Neural progenitor cell (in vitro differentiated cells): ENCODE results near the gene GEMIN5. TPM values are rescaled to one million over a fixed set of nuclear protein-coding genes. Genes with fewer than 3 reads are reported as not detected.

ENCODE experiments used
- DNase-seq: peaks from one replicate; pipeline ENCODE4 v3.0.0-alpha.2; 2016; ENCODE audit warnings: low spot score
- H2AFZ ChIP-seq: fragments of 200-600 bp; sonication (generic); replicated peaks from 2 replicates; pipeline ENCODE4 v1.6.1; 2016; ENCODE audit warnings: antibody characterized with exemption
- H3F3A ChIP-seq: fragments of 200-600 bp; sonication (generic); 2 replicates; pipeline ENCODE4 v1.6.1; 2016; ENCODE audit warnings: antibody characterized with exemption, low read depth
- H3K27ac ChIP-seq: fragments of 200-600 bp; sonication (generic); 2 replicates; pipeline ENCODE4 v1.5.1; 2016; ENCODE audit warnings: mild to moderate bottlenecking
- H3K27me3 ChIP-seq: fragments of 200-600 bp; sonication (generic); 2 replicates; pipeline ENCODE4 v1.6.1; 2016; ENCODE audit warnings: mild to moderate bottlenecking, moderate library complexity
- H3K36me3 ChIP-seq: fragments of 200-600 bp; sonication (generic); 2 replicates; pipeline ENCODE4 v1.5.1; 2016
- H3K4me1 ChIP-seq: fragments of 200-600 bp; sonication (generic); 2 replicates; pipeline ENCODE4 v1.6.1; 2016; ENCODE audit warnings: mixed run types
- H3K4me2 ChIP-seq: fragments of 200-600 bp; sonication (generic); 2 replicates; pipeline ENCODE4 v1.6.1; 2016
- H3K4me3 ChIP-seq: fragments of 200-600 bp; sonication (generic); 2 replicates; pipeline ENCODE4 v1.5.1; 2016
- H3K79me2 ChIP-seq: fragments of 200-600 bp; sonication (generic); 2 replicates; pipeline ENCODE4 v1.6.1; 2016; ENCODE audit warnings: low read depth
- H3K9ac ChIP-seq: fragments of 200-600 bp; sonication (generic); 2 replicates; pipeline ENCODE4 v1.6.1; 2016
- H3K9me3 ChIP-seq: fragments of 200-600 bp; sonication (generic); 2 replicates; pipeline ENCODE4 v1.5.1; 2016; ENCODE audit warnings: low read depth
- H4K20me1 ChIP-seq: fragments of 200-600 bp; sonication (generic); 2 replicates; pipeline ENCODE4 v1.6.1; 2016; ENCODE audit warnings: low read depth
- H3K27ac Mint-ChIP-seq: 3 replicates; pipeline ENCODE4 v1.8.0; 2021; ENCODE audit warnings: mixed read lengths
- H3K27me3 Mint-ChIP-seq: 2 replicates; pipeline ENCODE4 v1.8.0; 2022; ENCODE audit warnings: low read depth, mild to moderate bottlenecking, inconsistent platforms, moderate library complexity, mixed read lengths; ENCODE audit not compliant: insufficient read depth
- H3K36me3 Mint-ChIP-seq: 3 replicates; pipeline ENCODE4 v1.8.0; 2021; ENCODE audit warnings: mixed read lengths
- H3K4me1 Mint-ChIP-seq: 3 replicates; pipeline ENCODE4 v1.8.0; 2021; ENCODE audit warnings: mixed read lengths
- H3K4me3 Mint-ChIP-seq: 3 replicates; pipeline ENCODE4 v1.8.0; 2021; ENCODE audit warnings: mild to moderate bottlenecking, moderate library complexity, mixed read lengths
- H3K9me3 Mint-ChIP-seq: 3 replicates; pipeline ENCODE4 v1.8.0; 2020; ENCODE audit warnings: mixed read lengths
- EZH2 ChIP-seq: fragments of 200-600 bp; sonication (generic); IDR thresholded peaks from 2 replicates; pipeline ENCODE4 v1.6.1; 2017; ENCODE audit warnings: antibody characterized with exemption, mild to moderate bottlenecking, moderate library complexity
- EZH2phosphoT487 ChIP-seq: fragments of 200-600 bp; sonication (generic); IDR thresholded peaks from 2 replicates; pipeline ENCODE4 v1.6.1; 2017; ENCODE audit warnings: antibody characterized with exemption
- total RNA-seq: library from RNA; depleted of rRNA; stranded (reverse); fragments of >200 nt; gene quantifications from 2 replicates; pipeline ENCODE4 v1.2.3, GENCODE V29; 2015; ENCODE audit warnings: low replicate concordance
- TF ChIP-seq, protein P1 (sequence below): fragments of 200-600 bp; sonication (generic); IDR thresholded peaks from 2 replicates; pipeline ENCODE4 v1.5.1; 2017; ENCODE audit warnings: antibody characterized with exemption, mild to moderate bottlenecking

Gene GEMIN5
- total RNA-seq, 1 donor from 2014 or later = 18.5 TPM

DNA sequence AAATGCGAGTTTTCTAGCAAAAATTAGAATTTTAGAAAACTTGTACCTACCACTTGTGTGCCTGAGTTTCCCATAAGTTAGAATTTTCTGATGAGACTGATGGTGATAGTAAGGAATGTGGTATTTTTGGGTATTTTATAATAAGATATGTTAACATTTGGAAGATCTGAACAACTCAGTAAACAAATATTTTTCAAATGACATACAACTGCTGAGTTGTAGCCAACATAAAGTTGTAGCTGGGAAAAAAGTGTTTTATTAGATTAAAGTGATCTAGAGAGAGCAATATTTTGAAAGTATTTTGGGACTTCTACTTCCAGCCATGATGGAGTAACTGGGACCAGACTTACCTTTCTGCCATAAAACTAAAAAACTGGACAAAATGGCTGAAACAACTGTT is 37.9 kb downstream of the GEMIN5 start:
- TF ChIP-seq EZH2phosphoT487 (no peak), EZH2 (no peak)
- TF ChIP-seq, protein P1, sequence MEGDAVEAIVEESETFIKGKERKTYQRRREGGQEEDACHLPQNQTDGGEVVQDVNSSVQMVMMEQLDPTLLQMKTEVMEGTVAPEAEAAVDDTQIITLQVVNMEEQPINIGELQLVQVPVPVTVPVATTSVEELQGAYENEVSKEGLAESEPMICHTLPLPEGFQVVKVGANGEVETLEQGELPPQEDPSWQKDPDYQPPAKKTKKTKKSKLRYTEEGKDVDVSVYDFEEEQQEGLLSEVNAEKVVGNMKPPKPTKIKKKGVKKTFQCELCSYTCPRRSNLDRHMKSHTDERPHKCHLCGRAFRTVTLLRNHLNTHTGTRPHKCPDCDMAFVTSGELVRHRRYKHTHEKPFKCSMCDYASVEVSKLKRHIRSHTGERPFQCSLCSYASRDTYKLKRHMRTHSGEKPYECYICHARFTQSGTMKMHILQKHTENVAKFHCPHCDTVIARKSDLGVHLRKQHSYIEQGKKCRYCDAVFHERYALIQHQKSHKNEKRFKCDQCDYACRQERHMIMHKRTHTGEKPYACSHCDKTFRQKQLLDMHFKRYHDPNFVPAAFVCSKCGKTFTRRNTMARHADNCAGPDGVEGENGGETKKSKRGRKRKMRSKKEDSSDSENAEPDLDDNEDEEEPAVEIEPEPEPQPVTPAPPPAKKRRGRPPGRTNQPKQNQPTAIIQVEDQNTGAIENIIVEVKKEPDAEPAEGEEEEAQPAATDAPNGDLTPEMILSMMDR = no peak
- Histone ChIP-seq H3K36me3 (peaks cover 28% of the 10 kb centered on the region), H3K4me1 (no peaks in the 10 kb centered on the region), H3K4me2 (no peak overlapping the region), H4K20me1 (no peaks in the 10 kb centered on the region), H3K27ac (no peak overlapping the region), H2AFZ (no peak overlapping the region), H3K4me3 (no peak overlapping the region), H3K79me2 (no peaks in the 10 kb centered on the region), H3K27me3 (no peaks in the 10 kb centered on the region), H3F3A (no peaks in the 10 kb centered on the region), H3K9me3 (no peaks in the 10 kb centered on the region), H3K9ac (no peak overlapping the region)
- no peak for DNase-seq
- Mint-ChIP-seq H3K27me3 (no peaks in the 10 kb centered on the region), H3K9me3 (no peaks in the 10 kb centered on the region), H3K4me1 (no peaks in the 10 kb centered on the region), H3K36me3 (peaks cover 26% of the 10 kb centered on the region), H3K27ac (no peak overlapping the region), H3K4me3 (no peak overlapping the region)

DNA sequence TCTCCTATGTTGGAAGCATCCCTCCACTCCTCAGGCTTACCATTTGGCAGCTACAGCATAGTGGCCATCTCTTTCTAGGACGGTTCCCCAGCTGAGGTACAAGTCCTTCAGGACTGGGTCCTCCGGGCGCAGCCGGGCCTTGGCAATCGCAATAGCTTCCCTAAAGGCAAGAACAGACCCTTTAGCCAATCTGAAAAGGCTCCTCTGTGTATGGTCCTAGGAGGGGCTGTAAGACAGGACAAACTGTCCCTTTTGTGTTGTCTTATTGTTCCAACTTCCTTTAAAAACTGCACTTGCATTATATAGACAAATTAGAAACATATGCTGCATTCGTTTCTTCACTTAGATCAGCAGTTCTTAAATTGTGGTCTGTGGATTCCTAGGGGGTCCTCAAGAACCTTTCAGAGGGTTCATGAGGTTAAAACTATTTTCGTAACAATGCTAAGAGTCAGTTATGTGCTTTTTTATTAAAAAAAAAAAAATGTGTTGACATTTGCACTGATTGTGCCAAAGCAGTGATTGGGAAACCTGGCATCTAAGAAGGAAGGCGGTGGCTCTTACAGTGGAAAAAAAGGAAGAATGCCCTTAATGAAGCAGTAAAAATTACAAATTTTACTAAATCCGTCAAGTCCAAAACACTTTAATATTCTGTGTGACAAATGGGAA is 38.7 kb downstream of the GEMIN5 start:
- H3K4me1 Mint-ChIP-seq = no peaks in the 10 kb centered on the region
- peaks cover 24% of the 10 kb centered on the region for H3K36me3 ChIP-seq
- no peak overlapping the region for H3K27ac ChIP-seq
- no peak overlapping the region for H3K4me3 ChIP-seq
- no peak overlapping the region for H3K4me2 ChIP-seq
- H3K27me3 ChIP-seq = no peaks in the 10 kb centered on the region
- no peaks in the 10 kb centered on the region for H3K9me3 Mint-ChIP-seq
- DNase-seq = no peak
- no peak overlapping the region for H3K9ac ChIP-seq
- TF ChIP-seq EZH2 (no peak), EZH2phosphoT487 (no peak)
- TF ChIP-seq, protein P1 = no peak
- no peaks in the 10 kb centered on the region for H3K27me3 Mint-ChIP-seq
- no peaks in the 10 kb centered on the region for H3K9me3 ChIP-seq
- peaks cover 23% of the 10 kb centered on the region for H3K36me3 Mint-ChIP-seq
- H2AFZ ChIP-seq = no peak overlapping the region
- H3K4me1 ChIP-seq = no peaks in the 10 kb centered on the region
- no peak overlapping the region for H3K4me3 Mint-ChIP-seq
- H3K27ac Mint-ChIP-seq = no peak overlapping the region
- no peaks in the 10 kb centered on the region for H3F3A ChIP-seq
- H4K20me1 ChIP-seq = no peaks in the 10 kb centered on the region
- H3K79me2 ChIP-seq = no peaks in the 10 kb centered on the region

DNA sequence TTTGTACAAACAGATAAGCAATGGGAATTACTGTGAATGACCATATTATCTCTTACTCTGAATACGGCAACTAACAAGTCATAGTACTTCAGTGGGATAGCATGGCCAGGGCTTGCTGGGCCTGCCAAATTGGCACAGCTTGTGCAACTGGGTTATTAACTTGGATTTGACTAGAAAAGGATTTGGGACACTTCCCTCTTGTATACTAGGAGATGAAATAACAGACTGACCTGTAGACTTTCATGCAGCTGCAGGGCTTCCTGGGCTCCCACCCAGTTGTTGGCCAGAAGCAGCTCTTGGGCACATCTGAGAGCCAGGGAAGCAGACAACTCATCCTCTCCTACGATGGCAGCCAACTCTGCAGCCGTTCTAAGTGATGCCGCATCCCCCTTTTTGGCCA is 39.8 kb downstream of the GEMIN5 start:
- no peak overlapping the region for H3K9ac ChIP-seq
- no peaks in the 10 kb centered on the region for H3K27me3 Mint-ChIP-seq
- H3K9me3 Mint-ChIP-seq = no peaks in the 10 kb centered on the region
- H3K79me2 ChIP-seq = no peaks in the 10 kb centered on the region
- DNase-seq = no peak
- peaks cover 27% of the 10 kb centered on the region for H3K36me3 Mint-ChIP-seq
- no peaks in the 10 kb centered on the region for H3F3A ChIP-seq
- no peak for TF ChIP-seq EZH2
- TF ChIP-seq EZH2phosphoT487 = no peak
- TF ChIP-seq, protein P1 = no peak
- H2AFZ ChIP-seq = no peak overlapping the region
- H3K4me3 Mint-ChIP-seq = no peak overlapping the region
- no peaks in the 10 kb centered on the region for H3K4me1 Mint-ChIP-seq
- no peak overlapping the region for H3K4me3 ChIP-seq
- H3K4me1 ChIP-seq = no peaks in the 10 kb centered on the region
- no peaks in the 10 kb centered on the region for H4K20me1 ChIP-seq
- H3K27ac ChIP-seq = no peak overlapping the region
- no peaks in the 10 kb centered on the region for H3K9me3 ChIP-seq
- H3K27me3 ChIP-seq = no peaks in the 10 kb centered on the region
- no peak overlapping the region for H3K4me2 ChIP-seq
- peaks cover 21% of the 10 kb centered on the region for H3K36me3 ChIP-seq
- no peak overlapping the region for H3K27ac Mint-ChIP-seq
